Keratinocyte (primary cell): Measurements from ENCODE around the gene VAT1. TPM values are rescaled to one million over a fixed set of nuclear protein-coding genes. Genes with fewer than 3 reads are reported as not detected.

Experiments
- DNase-seq: peaks from one replicate; pipeline ENCODE4 v3.0.0-alpha.2; 2011; ENCODE audit warnings: low read depth, missing footprints, low spot score
- FAIRE-seq: peaks from 2 replicates; lab custom pipeline; 2011; peaks lifted over from hg19 to GRCh38; lab: Jason Lieb, UNC
- H2AFZ ChIP-seq: 2 replicates; pipeline ENCODE4 v1.6.0; 2012; ENCODE audit warnings: low read length, control low read depth, inconsistent platforms; ENCODE audit not compliant: control insufficient read depth
- H3K27ac ChIP-seq: 2 replicates; pipeline ENCODE4 v1.5.1; 2011; ENCODE audit warnings: low read length; ENCODE audit not compliant: control insufficient read depth, insufficient read depth
- H3K27me3 ChIP-seq: 3 replicates; pipeline ENCODE4 v1.6.0; 2011; ENCODE audit warnings: low read length; ENCODE audit not compliant: control insufficient read depth, insufficient read depth; ENCODE audit errors: extremely low read depth
- H3K36me3 ChIP-seq, 2 experiments: 2 replicates in 1 of 2; 3 replicates in 1 of 2; pipeline ENCODE4 v1.5.1; 2011; ENCODE audit warnings: low read length in 2 of 2, mild to moderate bottlenecking in 1 of 2; ENCODE audit not compliant: control insufficient read depth in 2 of 2, insufficient read depth in 2 of 2; ENCODE audit errors: extremely low read depth in 1 of 2
- H3K4me1 ChIP-seq: 3 replicates; pipeline ENCODE4 v1.5.1; 2011; ENCODE audit warnings: low read length; ENCODE audit not compliant: control insufficient read depth, insufficient read depth; ENCODE audit errors: extremely low read depth
- H3K4me2 ChIP-seq: 3 replicates; pipeline ENCODE4 v1.6.0; 2011; ENCODE audit warnings: low read depth, low read length; ENCODE audit not compliant: control insufficient read depth, insufficient read depth; ENCODE audit errors: extremely low read depth
- H3K4me3 ChIP-seq, 3 experiments: fragments of 200-600 bp in 1 of 3; sonication (generic) in 1 of 3; 2 replicates in 2 of 3; 3 replicates in 1 of 3; pipeline ENCODE4 v1.5.1; 2011 to 2016; ENCODE audit warnings: low read length in 3 of 3, mild to moderate bottlenecking in 3 of 3, control low read depth in 2 of 3, inconsistent platforms in 1 of 3, low read depth in 1 of 3, mixed read lengths in 1 of 3, mixed run types in 1 of 3, moderate library complexity in 1 of 3; ENCODE audit not compliant: control insufficient read depth in 2 of 3, insufficient read depth in 2 of 3; ENCODE audit errors: extremely low read depth in 1 of 3
- H3K79me2 ChIP-seq: 2 replicates; pipeline ENCODE4 v1.6.0; 2012; ENCODE audit warnings: low read length; ENCODE audit not compliant: control insufficient read depth, insufficient read depth
- H3K9ac ChIP-seq: 3 replicates; pipeline ENCODE4 v1.6.0; 2011; ENCODE audit warnings: low read length; ENCODE audit not compliant: control insufficient read depth, insufficient read depth; ENCODE audit errors: extremely low read depth
- H3K9me1 ChIP-seq: 3 replicates; pipeline ENCODE4 v1.6.0; 2011; ENCODE audit warnings: low read length; ENCODE audit not compliant: control insufficient read depth, insufficient read depth; ENCODE audit errors: extremely low read depth
- H3K9me3 ChIP-seq: 2 replicates; pipeline ENCODE4 v1.5.1; 2012; ENCODE audit warnings: low read depth, low read length; ENCODE audit not compliant: control insufficient read depth
- H4K20me1 ChIP-seq: 3 replicates; pipeline ENCODE4 v1.6.0; 2011; ENCODE audit warnings: low read length; ENCODE audit not compliant: control insufficient read depth, insufficient read depth; ENCODE audit errors: extremely low read depth
- CTCF ChIP-seq, 3 experiments: IDR thresholded peaks in 1 of 3; conservative IDR thresholded peaks in 1 of 3; optimal IDR thresholded peaks in 1 of 3; 2 replicates in 2 of 3; 3 replicates in 1 of 3; pipeline versions ENCODE3 to v1.5.1; 2011; ENCODE audit warnings: low read length in 3 of 3, mild to moderate bottlenecking in 3 of 3, moderate library complexity in 2 of 3, control low read depth in 1 of 3, inconsistent platforms in 1 of 3; ENCODE audit not compliant: insufficient read depth in 2 of 3; ENCODE audit errors: extremely low read depth in 1 of 3
- EZH2 ChIP-seq: IDR thresholded peaks from one replicate; pipeline ENCODE4 v1.6.1; 2012; ENCODE audit warnings: inconsistent platforms, mild to moderate bottlenecking, low read length, moderate library complexity
- dilution Hi-C: fragments of 300-500 bp; cut with MboI; formaldehyde crosslinking; loops from one replicate; pipeline ENCODE4 v1.7.0; 2020; ENCODE audit warnings: low sequenced_read_pairs; ENCODE audit not compliant: extremely low pct_ligation_motif_present
- polyA plus RNA-seq, 5 experiments: library from polyadenylated mRNA; depleted of rRNA in 3 of 5; stranded (reverse) in 3 of 5; stranded (forward) in 1 of 5; unstranded in 1 of 5; fragments of >200 nt; gene quantifications; 1 replicate in 1 of 5; 2 replicates in 3 of 5; 3 replicates in 1 of 5; pipeline versions ENCODE4 v1.2.1 to v1.2.3, GENCODE V29; 2011 to 2012; ENCODE audit warnings: missing spikeins in 2 of 5, low read depth in 1 of 5, low replicate concordance in 1 of 5

Gene VAT1
- polyA plus RNA-seq, 1 donor (not counting 4 experiments of a cell fraction or from before 2014, with no cell fraction given) = 151 TPM

DNA sequence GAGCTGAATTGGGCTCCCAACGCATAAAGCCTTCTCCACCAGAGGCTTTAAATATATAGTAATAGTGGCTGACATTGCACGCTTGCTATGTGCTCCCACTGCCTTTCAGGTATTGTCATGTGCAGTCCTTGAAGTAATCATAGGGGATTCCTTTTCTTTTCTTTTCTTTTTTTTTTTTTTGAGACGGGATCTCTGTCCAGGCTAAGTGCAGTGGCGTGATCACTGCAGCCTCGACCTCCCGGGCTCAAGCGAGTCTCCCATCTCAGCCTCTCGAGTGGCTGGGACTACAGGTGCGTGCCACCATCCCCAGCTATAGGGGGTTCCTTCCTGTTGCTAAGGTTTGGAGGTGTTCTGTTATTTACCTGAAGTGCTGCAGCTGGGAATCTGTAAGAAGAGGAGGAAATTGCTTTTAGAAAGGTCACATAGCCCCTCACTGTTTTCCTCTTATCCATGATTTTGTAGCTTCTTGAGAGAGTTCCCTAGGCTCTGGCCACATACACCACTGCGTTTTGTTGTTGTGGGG lies 23.1 kb downstream of the VAT1 start:
- peaks cover 4% of the 10 kb centered on the region for H4K20me1 ChIP-seq
- H3K9me1 ChIP-seq = no peaks in the 10 kb centered on the region
- no peak for FAIRE-seq
- H3K27me3 ChIP-seq = no peaks in the 10 kb centered on the region
- H3K27ac ChIP-seq = peak overlapping the region; percentile 94
- H3K79me2 ChIP-seq = peaks cover 27% of the 10 kb centered on the region
- no peaks in the 10 kb centered on the region for H3K9me3 ChIP-seq
- no peak for DNase-seq
- peak overlapping the region; percentile 79 to 98 (median 93) for H3K4me3 ChIP-seq
- H2AFZ ChIP-seq = no peak overlapping the region
- peak overlapping the region; percentile 86 for H3K4me2 ChIP-seq
- H3K36me3 ChIP-seq = peaks cover 26 to 41% of the 10 kb centered on the region in 2 experiments
- dilution Hi-C loops = no loop called here
- TF ChIP-seq EZH2 = no peak
- TF ChIP-seq CTCF (optimal IDR thresholded peaks at IDR 0.05 in 1 of 3, IDR thresholded peaks at IDR 0.05 in 1 of 3, conservative IDR thresholded peaks at IDR 0.05 in 1 of 3; ENCODE audit: extremely low read depth in 1 of 3, insufficient read depth in 2 of 3, low read length in 3 of 3) = no peak
- peaks cover 32% of the 10 kb centered on the region for H3K4me1 ChIP-seq
- peak overlapping the region; percentile 99 for H3K9ac ChIP-seq

DNA sequence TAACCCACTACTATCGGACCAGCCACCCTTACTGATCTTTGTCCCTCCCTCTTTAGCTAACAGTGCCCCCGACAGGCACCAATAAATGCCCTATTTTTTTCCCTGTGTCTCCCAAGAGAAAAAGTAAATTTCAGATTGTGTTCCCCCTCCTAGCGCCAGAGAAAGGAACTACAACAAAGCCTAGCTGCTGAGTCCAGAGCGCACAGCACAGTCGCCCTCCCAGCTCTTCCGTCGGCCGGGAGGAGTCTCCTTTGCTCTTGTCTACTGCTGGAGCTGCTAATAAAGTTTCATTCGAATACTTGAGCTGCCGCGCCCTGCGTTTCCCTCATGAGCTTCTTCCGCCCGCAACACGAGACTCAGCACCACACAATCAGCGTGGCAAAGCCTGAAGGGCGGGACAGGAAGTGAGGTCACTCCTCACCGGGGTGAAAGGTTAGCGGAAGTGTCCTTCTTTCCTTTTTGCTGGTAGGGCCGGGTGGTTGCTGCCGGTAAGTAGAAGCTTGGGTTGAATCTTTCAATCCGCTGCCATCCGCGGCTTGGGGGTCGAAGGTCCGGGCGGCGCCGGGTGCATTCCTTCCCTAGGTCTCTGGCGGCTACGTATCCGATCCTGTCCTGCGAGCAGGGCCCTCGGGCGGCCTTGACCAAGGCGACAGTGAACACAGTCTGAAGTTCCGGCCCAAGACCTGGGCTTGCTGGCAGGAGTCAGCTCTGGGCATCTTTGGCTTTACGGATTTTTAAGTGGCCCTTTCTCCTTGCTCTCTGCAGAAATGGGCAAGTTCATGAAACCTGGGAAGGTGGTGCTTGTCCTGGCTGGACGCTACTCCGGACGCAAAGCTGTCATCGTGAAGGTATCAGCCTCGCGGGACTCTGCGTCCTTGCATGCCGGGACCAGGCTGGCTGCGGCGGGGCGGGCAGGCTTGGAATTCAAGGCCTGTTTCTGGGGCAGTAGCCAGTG lies 23.9 kb downstream of the VAT1 start, which contains the start of gene RPL27:
RPL27 (plus strand) TSS at position 436 of the 955 bp plus-strand sequence; CDS start at position 768, 332 bp downstream.
- Histone ChIP-seq H3K9ac (peak within 1 kb of the TSS; percentile 99), H3K9me1 (no peaks in the 10 kb centered on the region), H3K4me2 (peak within 1 kb of the TSS; percentile 86), H3K36me3 (peaks cover 22 to 40% of the 10 kb centered on the region in 2 experiments), H3K79me2 (peaks cover 27% of the 10 kb centered on the region), H3K4me3 (peak within 1 kb of the TSS; percentile 79 to 98 (median 93)), H3K27me3 (no peaks in the 10 kb centered on the region), H3K27ac (peak within 1 kb of the TSS; percentile 94), H2AFZ (peak within 1 kb of the TSS; percentile 54), H3K9me3 (no peaks in the 10 kb centered on the region), H3K4me1 (peaks cover 26% of the 10 kb centered on the region), H4K20me1 (peaks cover under 1% of the 10 kb centered on the region)
- TF ChIP-seq EZH2 (no peak), CTCF (optimal IDR thresholded peaks at IDR 0.05 in 1 of 3, IDR thresholded peaks at IDR 0.05 in 1 of 3, conservative IDR thresholded peaks at IDR 0.05 in 1 of 3; ENCODE audit: extremely low read depth in 1 of 3, insufficient read depth in 2 of 3, low read length in 3 of 3) (peak; percentile 63 to 95 (median 72))
- FAIRE-seq (peak; percentile 92), DNase-seq (peak; percentile 99)
- dilution Hi-C loops = no loop called here
